ENCODE measurements around the gene GRIK2. TPM values are rescaled to one million over a fixed set of nuclear protein-coding genes. Genes with fewer than 3 reads are reported as not detected.

The GRIK2 gene
- total RNA-seq: not detected in 2 replicates

GRCh38 chr6:101393251-101393828, at the start of gene GRIK2:
TSS of gene GRIK2 (plus strand) at chr6:101393708.

